ENCODE results near the gene BCL11B. TPM values are rescaled to one million over a fixed set of nuclear protein-coding genes. Genes with fewer than 3 reads are reported as not detected.

BCL11B gene
- total and polyA plus RNA-seq, 2 of the 8 experiments (the other 6 are each of a cell fraction or from before 2014, with no cell fraction given) = 0.63 to 5.9 TPM

- TF ChIP-seq EGR1 (IDR thresholded peaks at IDR 0.05; ENCODE audit: borderline replicate concordance, low read depth, low read length) (no peak), POLR2A (IDR thresholded peaks at IDR 0.05; ENCODE audit: control extremely low read depth in 1 of 2, low read depth in 2 of 2, low read length in 2 of 2) (no peak), SUZ12 (IDR thresholded peaks at IDR 0.05; ENCODE audit: low read length) (no peak), CHD7 (IDR thresholded peaks at IDR 0.05; ENCODE audit: insufficient replicate concordance, low read length) (no peak), ATF2 (IDR thresholded peaks at IDR 0.05; ENCODE audit: low read length) (no peak)
These were observed 32.3 kb downstream of the BCL11B start (continued) for GRCh38 chr14:99239661-99240092.

Measured in H1 (cell line).